ENCODE measurements around the gene MAP3K15. TPM values are rescaled to one million over a fixed set of nuclear protein-coding genes. Genes with fewer than 3 reads are reported as not detected.

The MAP3K15 gene
- total RNA-seq, 1 experiment from 2014 or later = 3.8 TPM

DNA sequence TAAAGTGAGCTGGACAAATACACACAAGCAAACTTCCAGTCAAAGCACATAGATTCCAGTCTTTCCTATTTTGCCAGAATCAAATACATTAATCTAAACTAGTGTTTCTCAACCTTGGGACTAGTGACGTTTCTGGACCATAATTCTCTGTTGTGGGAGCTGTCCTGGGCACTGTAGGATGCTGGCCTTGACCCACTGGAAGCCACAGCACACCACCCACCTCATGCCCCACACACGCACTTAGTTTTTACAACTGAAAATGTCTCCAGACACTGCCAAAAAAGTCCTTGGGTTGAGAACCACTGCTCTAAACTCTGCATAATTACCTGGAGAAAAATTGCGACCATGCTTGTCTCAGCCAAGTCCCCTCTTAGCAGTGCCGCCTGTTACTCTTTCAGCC is 57.6 kb downstream of the MAP3K15 start:
- no peak for ATAC-seq
- H3K4me3 Mint-ChIP-seq = no peak overlapping the region
- no peaks in the 10 kb centered on the region for H3K9me3 Mint-ChIP-seq
- POLR2A ChIA-PET = no interaction called here
- TF ChIP-seq, protein P1, sequence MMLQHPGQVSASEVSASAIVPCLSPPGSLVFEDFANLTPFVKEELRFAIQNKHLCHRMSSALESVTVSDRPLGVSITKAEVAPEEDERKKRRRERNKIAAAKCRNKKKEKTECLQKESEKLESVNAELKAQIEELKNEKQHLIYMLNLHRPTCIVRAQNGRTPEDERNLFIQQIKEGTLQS (CRISPR knock-in tag; conservative IDR thresholded peaks at IDR 0.05) = no peak
- TF ChIP-seq SMAD3 (CRISPR knock-in tag; IDR thresholded peaks at IDR 0.05; ENCODE audit: borderline replicate concordance) (no peak), ATF6 (CRISPR knock-in tag; IDR thresholded peaks at IDR 0.05) (no peak), ZNF423 (CRISPR knock-in tag; IDR thresholded peaks at IDR 0.05) (no peak), ZNF121 (CRISPR knock-in tag; IDR thresholded peaks at IDR 0.05) (no peak), NFE2L1 (CRISPR knock-in tag; IDR thresholded peaks at IDR 0.05) (no peak), FOXK1 (CRISPR knock-in tag; IDR thresholded peaks at IDR 0.05) (no peak), USF1 (CRISPR knock-in tag; IDR thresholded peaks at IDR 0.05) (no peak), E2F4 (CRISPR knock-in tag; IDR thresholded peaks at IDR 0.05; ENCODE audit: borderline replicate concordance, low read depth) (no peak), JUN (CRISPR knock-in tag; IDR thresholded peaks at IDR 0.05) (no peak), TEAD4 (CRISPR knock-in tag; IDR thresholded peaks at IDR 0.05) (no peak), E2F5 (CRISPR knock-in tag; IDR thresholded peaks at IDR 0.05) (no peak), RELA (CRISPR knock-in tag; IDR thresholded peaks at IDR 0.05; ENCODE audit: borderline replicate concordance) (no peak), ZNF219 (CRISPR knock-in tag; IDR thresholded peaks at IDR 0.05; ENCODE audit: borderline replicate concordance) (no peak), FOXP1 (CRISPR knock-in tag; IDR thresholded peaks at IDR 0.05; ENCODE audit: borderline replicate concordance) (no peak)
- TF ChIP-seq, protein P2, sequence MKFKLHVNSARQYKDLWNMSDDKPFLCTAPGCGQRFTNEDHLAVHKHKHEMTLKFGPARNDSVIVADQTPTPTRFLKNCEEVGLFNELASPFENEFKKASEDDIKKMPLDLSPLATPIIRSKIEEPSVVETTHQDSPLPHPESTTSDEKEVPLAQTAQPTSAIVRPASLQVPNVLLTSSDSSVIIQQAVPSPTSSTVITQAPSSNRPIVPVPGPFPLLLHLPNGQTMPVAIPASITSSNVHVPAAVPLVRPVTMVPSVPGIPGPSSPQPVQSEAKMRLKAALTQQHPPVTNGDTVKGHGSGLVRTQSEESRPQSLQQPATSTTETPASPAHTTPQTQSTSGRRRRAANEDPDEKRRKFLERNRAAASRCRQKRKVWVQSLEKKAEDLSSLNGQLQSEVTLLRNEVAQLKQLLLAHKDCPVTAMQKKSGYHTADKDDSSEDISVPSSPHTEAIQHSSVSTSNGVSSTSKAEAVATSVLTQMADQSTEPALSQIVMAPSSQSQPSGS (CRISPR knock-in tag; IDR thresholded peaks at IDR 0.05; ENCODE audit: borderline replicate concordance, low read depth) = no peak
- H3K27me3 Mint-ChIP-seq (ENCODE audit: low read depth) = no peaks in the 10 kb centered on the region
- CTCF ChIA-PET = no interaction called here
- no peak for DNase-seq (ENCODE audit: low spot score)
- no peaks in the 10 kb centered on the region for H3K36me3 Mint-ChIP-seq
- no peaks in the 10 kb centered on the region for H3K4me1 Mint-ChIP-seq
- no peak overlapping the region for H3K27ac Mint-ChIP-seq

- DNase-seq (ENCODE audit: low spot score) (no peak), ATAC-seq (no peak)
- H3K27ac Mint-ChIP-seq = no peak overlapping the region
- no peaks in the 10 kb centered on the region for H3K36me3 Mint-ChIP-seq
- CTCF ChIA-PET = no interaction called here
- TF ChIP-seq ZNF232 (CRISPR knock-in tag; IDR thresholded peaks at IDR 0.05) (no peak), FOXP1 (CRISPR knock-in tag; IDR thresholded peaks at IDR 0.05; ENCODE audit: borderline replicate concordance) (no peak), CREM (CRISPR knock-in tag; IDR thresholded peaks at IDR 0.05) (no peak), ZNF532 (CRISPR knock-in tag; IDR thresholded peaks at IDR 0.05; ENCODE audit: borderline replicate concordance) (no peak)
- TF ChIP-seq, protein P3, sequence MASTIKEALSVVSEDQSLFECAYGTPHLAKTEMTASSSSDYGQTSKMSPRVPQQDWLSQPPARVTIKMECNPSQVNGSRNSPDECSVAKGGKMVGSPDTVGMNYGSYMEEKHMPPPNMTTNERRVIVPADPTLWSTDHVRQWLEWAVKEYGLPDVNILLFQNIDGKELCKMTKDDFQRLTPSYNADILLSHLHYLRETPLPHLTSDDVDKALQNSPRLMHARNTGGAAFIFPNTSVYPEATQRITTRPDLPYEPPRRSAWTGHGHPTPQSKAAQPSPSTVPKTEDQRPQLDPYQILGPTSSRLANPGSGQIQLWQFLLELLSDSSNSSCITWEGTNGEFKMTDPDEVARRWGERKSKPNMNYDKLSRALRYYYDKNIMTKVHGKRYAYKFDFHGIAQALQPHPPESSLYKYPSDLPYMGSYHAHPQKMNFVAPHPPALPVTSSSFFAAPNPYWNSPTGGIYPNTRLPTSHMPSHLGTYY (CRISPR knock-in tag; IDR thresholded peaks at IDR 0.05) = no peak
- H3K27me3 Mint-ChIP-seq (ENCODE audit: low read depth) = no peaks in the 10 kb centered on the region
- peaks cover 4% of the 10 kb centered on the region for H3K4me1 Mint-ChIP-seq
- H3K4me3 Mint-ChIP-seq = no peak overlapping the region
- H3K9me3 Mint-ChIP-seq = no peaks in the 10 kb centered on the region
- POLR2A ChIA-PET = no interaction called here
These were observed 67.2 kb downstream of the MAP3K15 start for GRCh38 chrX:19448077-19448476.

All from WTC11 (cell line).